ENCODE data around the gene ZNF277. TPM values are rescaled to one million over a fixed set of nuclear protein-coding genes. Genes with fewer than 3 reads are reported as not detected.
A peak's percentile ranks its signal among the peaks of the same experiment; 100 is the strongest.

ZNF277 gene
- total RNA-seq, 1 experiment from 2014 or later = 21.3 TPM

- no peak overlapping the region for H3K4me3 ChIP-seq (replicated peaks in 1 of 2; ENCODE audit: low read depth in 1 of 2, low read length in 2 of 2)
- no peaks in the 10 kb centered on the region for H3K27me3 ChIP-seq (ENCODE audit: insufficient read depth, low read length)
- DNase-seq (ENCODE audit: low read depth, low spot score) = no peak
- ATAC-seq = peak; percentile 66; the same call in 1 of the 2 replicates
- CTCF ChIA-PET = no interaction called here
- H3K4me1 ChIP-seq (ENCODE audit: control insufficient read depth in 1 of 2, insufficient read depth in 2 of 2, low read length in 2 of 2) = peaks cover 0 to 6% of the 10 kb centered on the region in 2 experiments; a peak in 1 of 4 replicates
- H3K27ac ChIP-seq (ENCODE audit: low read depth, low read length) = no peak overlapping the region
- no peak overlapping the region for H2AFZ ChIP-seq (ENCODE audit: low read depth, low read length, poor library complexity, severe bottlenecking)
- intact Hi-C loops (cut with micrococcal nuclease) = no loop called here
- no TSS peak for BruUV-seq (replicated peaks)
- TF ChIP-seq ZBTB33 (IDR thresholded peaks at IDR 0.05; ENCODE audit: extremely low read depth, insufficient replicate concordance, low read length) (no peak), MAX (IDR thresholded peaks at IDR 0.05) (no peak), ZNF274 (IDR thresholded peaks at IDR 0.05; ENCODE audit: low read depth, low read length) (no peak), POLR2AphosphoS5 (IDR thresholded peaks at IDR 0.05; ENCODE audit: low read depth, low read length) (no peak), JUND (IDR thresholded peaks at IDR 0.05) (no peak), POLR2A (IDR thresholded peaks at IDR 0.05; ENCODE audit: borderline replicate concordance, extremely low read depth, insufficient read depth, insufficient read length) (no peak), SIN3A (IDR thresholded peaks at IDR 0.05; ENCODE audit: low read depth) (no peak), ZFX (IDR thresholded peaks at IDR 0.05) (no peak), FOSL1 (IDR thresholded peaks at IDR 0.05; ENCODE audit: low read depth) (no peak), REST (IDR thresholded peaks at IDR 0.05; ENCODE audit: low read depth) (no peak), TCF7L2 (IDR thresholded peaks at IDR 0.05; ENCODE audit: borderline replicate concordance, extremely low read depth, insufficient read depth, insufficient read length) (no peak), ELF1 (IDR thresholded peaks at IDR 0.05; ENCODE audit: borderline replicate concordance, low read depth) (no peak), YY1 (IDR thresholded peaks at IDR 0.05; ENCODE audit: extremely low read depth, insufficient replicate concordance, low read depth, low read length) (no peak), CEBPB (IDR thresholded peaks at IDR 0.05; ENCODE audit: low read depth) (no peak), SRF (IDR thresholded peaks at IDR 0.05; ENCODE audit: low read depth) (no peak), EZH2phosphoT487 (IDR thresholded peaks at IDR 0.05; ENCODE audit: borderline replicate concordance) (no peak), CBX3 (IDR thresholded peaks at IDR 0.05; ENCODE audit: low read depth) (no peak), EZH2 (IDR thresholded peaks at IDR 0.05) (no peak), SP1 (IDR thresholded peaks at IDR 0.05; ENCODE audit: low read depth) (no peak)
- POLR2A ChIA-PET = no interaction called here
- no peaks in the 10 kb centered on the region for H3K36me3 ChIP-seq (ENCODE audit: control insufficient read depth in 1 of 2, insufficient read depth in 2 of 2, low read length in 2 of 2)
- H3K9ac ChIP-seq (ENCODE audit: low read length) = no peak overlapping the region
- no peaks in the 10 kb centered on the region for H3K9me3 ChIP-seq (ENCODE audit: control insufficient read depth in 1 of 2, insufficient read depth in 1 of 2, low read depth in 1 of 2, low read length in 2 of 2)
- no peak overlapping the region for H3K4me2 ChIP-seq (ENCODE audit: low read length)
- no peaks in the 10 kb centered on the region for H4K20me1 ChIP-seq (ENCODE audit: insufficient read depth)
- RAD21 ChIA-PET (ENCODE audit: low non-redundant PET in 1 of 2, low total read pairs in 2 of 2, uncharacterized antibody in 2 of 2, unreplicated experiment in 2 of 2) = no interaction called here
- H3K79me2 ChIP-seq (ENCODE audit: insufficient read depth, low read length) = peaks cover 3% of the 10 kb centered on the region; the same call in 1 of the 2 replicates
- no peaks in the 10 kb centered on the region for H3K9me2 ChIP-seq (ENCODE audit: insufficient read depth)
These were observed 32.5 kb downstream of the ZNF277 start for GRCh38 chr7:112238852-112239610.

All from HCT116 (cell line).